ENCODE measurements around the gene RSBN1. TPM values are rescaled to one million over a fixed set of nuclear protein-coding genes. Genes with fewer than 3 reads are reported as not detected.

Gene RSBN1
- polyA plus RNA-seq, result 16.4 and 22.3 TPM in 2 replicates

DNA sequence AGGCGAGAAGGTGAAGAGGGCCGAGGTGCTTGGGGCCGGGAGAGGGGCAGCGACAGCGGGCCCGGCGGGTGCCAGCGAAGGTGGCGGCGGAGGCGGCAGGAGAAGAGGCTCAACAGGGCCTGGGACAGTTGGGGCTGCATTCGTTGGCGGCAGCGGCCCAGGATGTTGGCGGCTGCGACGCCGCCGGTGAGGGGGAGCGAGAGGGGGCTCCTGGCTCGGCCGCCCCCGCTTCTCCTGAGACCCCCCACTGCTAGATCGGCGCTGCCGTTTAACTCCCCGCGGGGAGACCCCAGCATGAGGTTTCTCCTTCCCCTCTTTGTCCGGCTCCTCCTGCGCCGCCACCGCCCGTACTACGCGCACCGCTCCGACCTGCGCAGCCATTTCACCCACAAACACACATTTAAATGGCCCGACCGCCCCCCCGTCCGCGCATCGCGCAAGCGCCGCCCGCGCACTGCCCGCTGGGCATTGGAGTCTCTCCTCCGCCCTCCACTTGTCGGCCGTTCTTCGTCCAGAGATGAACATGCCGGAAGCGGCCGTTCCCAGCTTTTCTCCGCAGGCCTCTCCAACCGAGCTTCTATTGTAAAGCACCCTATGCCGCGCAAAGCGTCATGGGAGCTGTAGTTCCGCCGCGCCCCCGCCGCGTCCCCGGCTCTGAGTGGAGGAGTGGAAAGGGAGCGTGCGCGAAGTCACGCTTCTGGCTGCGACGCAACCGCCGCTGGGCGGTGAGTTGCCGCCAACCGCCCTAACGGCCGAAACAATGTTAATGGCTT lies at the start of gene RSBN1:
Gene RSBN1 (minus strand): TSS at position 589 of the 773 bp plus-strand sequence. CDS start 64 bp downstream, at position 525.

GRCh38 chr1:113759333-113760101 lies 52.8 kb downstream of the RSBN1 start, which contains the start of gene PHTF1:
TSS of gene PHTF1 (minus strand) at chr1:113759486. CDS start at chr1:113758703, 783 bp downstream.

Other genes starting within 250 kb of the RSBN1 start
- gene PHTF1, start 53.0 kb downstream of the RSBN1 start, polyA plus RNA-seq, result 57.5 and 69.8 TPM in 2 replicates
- gene PTPN22, start 59.2 kb upstream of the RSBN1 start, polyA plus RNA-seq, result 0.58 and 2.0 TPM in 2 replicates
- not detected in 2 replicates for gene BCL2L15, start 75.1 kb upstream of the RSBN1 start, polyA plus RNA-seq
- 7.1 and 8.8 TPM in 2 replicates for gene AP4B1, start 92.3 kb upstream of the RSBN1 start, polyA plus RNA-seq
- gene DCLRE1B, start 92.8 kb upstream of the RSBN1 start, polyA plus RNA-seq, result 0.08 and 1.8 TPM in 2 replicates
- 14.2 and 19.4 TPM in 2 replicates for gene HIPK1, start 116.8 kb upstream of the RSBN1 start, polyA plus RNA-seq
- 0.50 TPM in 1 of 2 replicates, not detected in the other for gene OLFML3, start 167.0 kb upstream of the RSBN1 start, polyA plus RNA-seq

Measured in Purkinje cell (primary cell).